GM12875 (cell line): ENCODE data around the gene PHYKPL.
A peak's percentile ranks its signal among the peaks of the same experiment; 100 is the strongest.
"Not testable (repeated sequence)": the region's sequence is repeated elsewhere in the genome, so short reads cannot be mapped to it uniquely, and the experiment has no call there.

Source experiments
- H3K4me3 ChIP-seq: one replicate; pipeline ENCODE4 v1.5.1; 2011; ENCODE audit warnings: low read depth, low read length, control low read depth
- CTCF ChIP-seq: IDR thresholded peaks from 2 replicates; pipeline ENCODE4 v1.5.1; 2011; ENCODE audit warnings: low read depth, mild to moderate bottlenecking, control low read depth, inconsistent platforms, low read length, moderate library complexity, borderline replicate concordance; ENCODE audit not compliant: insufficient read depth

Gene PHYKPL

GRCh38 chr5:178234750-178235587 lies 2.4 kb upstream of the PHYKPL start:
- H3K4me3 ChIP-seq: no peak overlapping the region
- peak; percentile 79 for TF ChIP-seq CTCF

GRCh38 chr5:178234121-178234749 lies 1.6 kb upstream of the PHYKPL start:
- H3K4me3 ChIP-seq: no peak overlapping the region
- TF ChIP-seq CTCF: no peak

- peak overlapping the region; percentile 94 for H3K4me3 ChIP-seq
- TF ChIP-seq CTCF: no peak
These were observed 373 bp upstream of the PHYKPL start for GRCh38 chr5:178232920-178233429.

GRCh38 chr5:178231539-178232123 lies 971 bp downstream of the PHYKPL start:
- TF ChIP-seq CTCF: no peak
- peak overlapping the region; percentile 94 for H3K4me3 ChIP-seq

GRCh38 chr5:178230879-178231538 lies 1.6 kb downstream of the PHYKPL start:
- no peak for TF ChIP-seq CTCF
- H3K4me3 ChIP-seq: peak overlapping the region; percentile 94

GRCh38 chr5:178229861-178230260 lies 2.7 kb downstream of the PHYKPL start:
- no peak overlapping the region for H3K4me3 ChIP-seq
- no peak for TF ChIP-seq CTCF

GRCh38 chr5:178229111-178229510 lies 3.5 kb downstream of the PHYKPL start:
- H3K4me3 ChIP-seq: not testable (repeated sequence)
